ENCODE data around the gene KRT32. TPM values are rescaled to one million over a fixed set of nuclear protein-coding genes. Genes with fewer than 3 reads are reported as not detected.

The KRT32 gene
- total and polyA plus RNA-seq, 9 of the 15 experiments (the other 6 are each of a cell fraction or from before 2014, with no cell fraction given), result not detected

GRCh38 chr17:41467561-41467960 is 375 bp upstream of the KRT32 start:
- in situ Hi-C loops (cut with MboI) (no loop called here), intact Hi-C loops (cut with micrococcal nuclease) (no loop called here)
- no TSS peak for BruUV-seq (replicated peaks)
- Histone ChIP-seq H3K9me3 (replicated peaks; ENCODE audit: control insufficient read depth, insufficient read depth, low read depth, low read length) (no peaks in the 10 kb centered on the region), H3K36me3 (ENCODE audit: control insufficient read depth, insufficient read depth, low read length) (no peaks in the 10 kb centered on the region), H3K4me2 (ENCODE audit: insufficient read depth, low read length) (no peak overlapping the region), H3K9me1 (ENCODE audit: control insufficient read depth, insufficient read depth, low read length) (no peaks in the 10 kb centered on the region), H3K27ac (ENCODE audit: extremely low read depth, low read depth, low read length) (no peak overlapping the region), H3K9ac (ENCODE audit: insufficient read depth in 1 of 2, low read depth in 2 of 2, low read length in 2 of 2) (no peak overlapping the region), H4K20me1 (replicated peaks; ENCODE audit: control insufficient read depth, insufficient read depth, low read length) (no peaks in the 10 kb centered on the region), H3K4me1 (replicated peaks in 1 of 2; ENCODE audit: control insufficient read depth in 2 of 2, insufficient read depth in 2 of 2, low read length in 2 of 2) (0 out of 5 replicates have a peak, but pooled peaks cover 0 to 2% of the 10 kb centered on the region in 2 experiments), H3K79me2 (ENCODE audit: control insufficient read depth, insufficient read depth, low read length) (no peaks in the 10 kb centered on the region), H3K27me3 (ENCODE audit: control insufficient read depth in 2 of 2, insufficient read depth in 2 of 2, low read length in 2 of 2) (peaks cover 31 to 55% of the 10 kb centered on the region in 2 experiments), H3K4me3 (no peak overlapping the region), H2AFZ (ENCODE audit: low read depth, low read length) (no peak overlapping the region)
- no peak for TF ChIP-seq WHSC1 (IDR thresholded peaks at IDR 0.05; ENCODE audit: low read length)
- no peak for TF ChIP-seq SAFB (IDR thresholded peaks at IDR 0.05; ENCODE audit: borderline replicate concordance, low read depth, low read length)
- 0% methylated on average over 4 of the region's 4 CpGs for WGBS (ENCODE audit: insufficient coverage, low coverage, missing lambda C conversion rate)
- no peak for DNase-seq (ENCODE audit: extremely low read depth in 1 of 4, low spot score in 3 of 4)
- POLR2A ChIA-PET, result no interaction called here
- no peak for ATAC-seq
- CTCF ChIA-PET (ENCODE audit: low intra/inter-chr PET ratio), result no interaction called here
- FAIRE-seq, result no peak

- Histone ChIP-seq H3K4me3 (no peak overlapping the region), H3K9me3 (replicated peaks; ENCODE audit: control insufficient read depth, insufficient read depth, low read depth, low read length) (no peaks in the 10 kb centered on the region), H2AFZ (ENCODE audit: low read depth, low read length) (no peak overlapping the region), H3K27ac (ENCODE audit: extremely low read depth, low read depth, low read length) (no peak overlapping the region), H4K20me1 (replicated peaks; ENCODE audit: control insufficient read depth, insufficient read depth, low read length) (no peaks in the 10 kb centered on the region), H3K27me3 (ENCODE audit: control insufficient read depth in 2 of 2, insufficient read depth in 2 of 2, low read length in 2 of 2) (peaks cover 31 to 70% of the 10 kb centered on the region in 2 experiments), H3K4me2 (ENCODE audit: insufficient read depth, low read length) (no peak overlapping the region), H3K9me1 (ENCODE audit: control insufficient read depth, insufficient read depth, low read length) (no peaks in the 10 kb centered on the region), H3K36me3 (ENCODE audit: control insufficient read depth, insufficient read depth, low read length) (no peaks in the 10 kb centered on the region), H3K4me1 (replicated peaks in 1 of 2; ENCODE audit: control insufficient read depth in 2 of 2, insufficient read depth in 2 of 2, low read length in 2 of 2) (peaks cover 0 to 2% of the 10 kb centered on the region in 2 experiments; a peak in 1 of 5 replicates), H3K9ac (ENCODE audit: insufficient read depth in 1 of 2, low read depth in 2 of 2, low read length in 2 of 2) (no peak overlapping the region), H3K79me2 (ENCODE audit: control insufficient read depth, insufficient read depth, low read length) (no peaks in the 10 kb centered on the region)
- intact Hi-C loops (cut with micrococcal nuclease) (no loop called here), in situ Hi-C loops (cut with MboI) (no loop called here)
- FAIRE-seq (no peak), ATAC-seq (no peak), DNase-seq (ENCODE audit: extremely low read depth in 1 of 4, low spot score in 3 of 4) (no peak)
- TF ChIP-seq KLF1 (tag; IDR thresholded peaks at IDR 0.05), result no peak
- TF ChIP-seq MBD2 (IDR thresholded peaks at IDR 0.05; ENCODE audit: borderline replicate concordance, low read depth), result no peak
- POLR2A ChIA-PET, result interaction anchor here (0.6 kb wide), 1 partner anchor 138 kb away, joined by 3 read pairs; no protein-coding TSS in a partner anchor
- CTCF ChIA-PET (ENCODE audit: low intra/inter-chr PET ratio), result no interaction called here
- no TSS peak for BruUV-seq (replicated peaks)
- 1% methylated on average over 6 of the region's 6 CpGs for WGBS (ENCODE audit: insufficient coverage, low coverage, missing lambda C conversion rate)
Observed at GRCh38 chr17:41464682-41465081, 2.5 kb downstream of the KRT32 start.
